H9 (cell line): Measurements from ENCODE around the gene MDGA2. TPM values are rescaled to one million over a fixed set of nuclear protein-coding genes. Genes with fewer than 3 reads are reported as not detected.

Source experiments
- DNase-seq: peaks from one replicate; pipeline ENCODE4 v3.0.0-alpha.2; 2017
- H2AFZ ChIP-seq: one replicate; pipeline ENCODE4 v1.6.1; 2013; ENCODE audit warnings: mild to moderate bottlenecking, low read length, control low read depth, moderate library complexity
- H2AK5ac ChIP-seq: 2 replicates; pipeline ENCODE4 v1.6.1; 2013; ENCODE audit warnings: low read length, control low read depth, mixed read lengths; ENCODE audit not compliant: insufficient read length
- H2BK120ac ChIP-seq: one replicate; pipeline ENCODE4 v1.6.1; 2013; ENCODE audit warnings: low read depth, mild to moderate bottlenecking, low read length, control low read depth, inconsistent platforms; ENCODE audit not compliant: poor library complexity, severe bottlenecking
- H2BK12ac ChIP-seq: 2 replicates; pipeline ENCODE4 v1.6.1; 2013; ENCODE audit warnings: low read length, control low read depth, mixed read lengths, low read depth; ENCODE audit not compliant: insufficient read length
- H2BK15ac ChIP-seq: 2 replicates; pipeline ENCODE4 v1.6.1; 2013; ENCODE audit warnings: low read depth, low read length, control low read depth
- H2BK20ac ChIP-seq: one replicate; pipeline ENCODE4 v1.6.1; 2013; ENCODE audit warnings: low read depth, mild to moderate bottlenecking, low read length, control low read depth, inconsistent platforms; ENCODE audit not compliant: poor library complexity, severe bottlenecking
- H2BK5ac ChIP-seq: 2 replicates; pipeline ENCODE4 v1.6.1; 2013; ENCODE audit warnings: low read length, control low read depth, mixed read lengths; ENCODE audit not compliant: insufficient read length
- H3K14ac ChIP-seq: 2 replicates; pipeline ENCODE4 v1.6.1; 2013; ENCODE audit warnings: low read length, control low read depth; ENCODE audit not compliant: insufficient read depth
- H3K18ac ChIP-seq: 2 replicates; pipeline ENCODE4 v1.6.1; 2013; ENCODE audit warnings: low read depth, mild to moderate bottlenecking, mixed read lengths, low read length, control low read depth; ENCODE audit not compliant: insufficient read length
- H3K23ac ChIP-seq: 2 replicates; pipeline ENCODE4 v1.6.1; 2013; ENCODE audit warnings: low read length, control low read depth, mixed read lengths, low read depth; ENCODE audit not compliant: insufficient read length
- H3K23me2 ChIP-seq: 2 replicates; pipeline ENCODE4 v1.6.1; 2013; ENCODE audit warnings: low read depth, mild to moderate bottlenecking, mixed read lengths, low read length, control low read depth; ENCODE audit not compliant: insufficient read length, poor library complexity, severe bottlenecking
- H3K27ac ChIP-seq: 2 replicates; pipeline ENCODE4 v1.5.1; 2013; ENCODE audit warnings: low read length, control low read depth, mixed read lengths, low read depth; ENCODE audit not compliant: insufficient read length
- H3K27me3 ChIP-seq: 2 replicates; pipeline ENCODE4 v1.6.1; 2013; ENCODE audit warnings: low read length, control low read depth, inconsistent platforms; ENCODE audit not compliant: insufficient read depth
- H3K4ac ChIP-seq: 2 replicates; pipeline ENCODE4 v1.6.1; 2013; ENCODE audit warnings: low read depth, mild to moderate bottlenecking, control low read depth, inconsistent platforms, low read length, moderate library complexity
- H3K4me1 ChIP-seq: 2 replicates; pipeline ENCODE4 v1.6.1; 2013; ENCODE audit warnings: low read length, control low read depth, inconsistent platforms; ENCODE audit not compliant: insufficient read depth
- H3K4me2 ChIP-seq: 2 replicates; pipeline ENCODE4 v1.6.1; 2013; ENCODE audit warnings: low read length, control low read depth, mixed read lengths; ENCODE audit not compliant: insufficient read length, insufficient read depth
- H3K56ac ChIP-seq: 2 replicates; pipeline ENCODE4 v1.6.1; 2013; ENCODE audit warnings: low read depth, mild to moderate bottlenecking, mixed read lengths, low read length, control low read depth; ENCODE audit not compliant: insufficient read length
- H3K79me1 ChIP-seq: 2 replicates; pipeline ENCODE4 v1.6.1; 2013; ENCODE audit warnings: low read depth, mild to moderate bottlenecking, moderate library complexity, low read length, control low read depth, inconsistent platforms; ENCODE audit not compliant: insufficient read depth, poor library complexity, severe bottlenecking
- H3K79me2 ChIP-seq: 2 replicates; pipeline ENCODE4 v1.6.1; 2013; ENCODE audit warnings: low read length, control low read depth, inconsistent platforms; ENCODE audit not compliant: insufficient read depth
- H3K9ac ChIP-seq: 2 replicates; pipeline ENCODE4 v1.6.1; 2013; ENCODE audit warnings: low read length, control low read depth, mixed read lengths; ENCODE audit not compliant: insufficient read length; ENCODE audit errors: extremely low read depth
- H3K9me3 ChIP-seq: one replicate; pipeline ENCODE4 v1.6.1; 2013; ENCODE audit warnings: low read depth, low read length, inconsistent platforms; ENCODE audit not compliant: control insufficient read depth
- H3T11ph ChIP-seq: one replicate; pipeline ENCODE4 v1.6.1; 2013; ENCODE audit warnings: mild to moderate bottlenecking, low read length, control low read depth, inconsistent platforms
- H4K20me1 ChIP-seq: one replicate; pipeline ENCODE4 v1.6.1; 2013; ENCODE audit not compliant: control insufficient read depth, insufficient read length, insufficient read depth
- H4K5ac ChIP-seq: 2 replicates; pipeline ENCODE4 v1.6.1; 2013; ENCODE audit warnings: low read depth, mild to moderate bottlenecking, mixed read lengths, low read length, control low read depth; ENCODE audit not compliant: insufficient read length
- H4K8ac ChIP-seq: replicated peaks from 2 replicates; pipeline ENCODE4 v1.6.1; 2013; ENCODE audit warnings: low read length, control low read depth, mixed read lengths, low read depth; ENCODE audit not compliant: insufficient read length
- H4K91ac ChIP-seq: 2 replicates; pipeline ENCODE4 v1.6.1; 2013; ENCODE audit warnings: low read depth, mild to moderate bottlenecking, moderate library complexity, mixed read lengths, low read length, control low read depth; ENCODE audit not compliant: insufficient read length
- H3K27ac Mint-ChIP-seq, 3 experiments: 2 replicates in 2 of 3; 3 replicates in 1 of 3; pipeline ENCODE4 v1.8.0; 2020 to 2021; ENCODE audit warnings: mixed read lengths in 3 of 3, mild to moderate bottlenecking in 1 of 3, moderate library complexity in 1 of 3
- H3K27me3 Mint-ChIP-seq: 2 replicates; pipeline ENCODE4 v1.8.0; 2021; ENCODE audit warnings: low read depth, mild to moderate bottlenecking, moderate library complexity, mixed read lengths
- H3K36me3 Mint-ChIP-seq, 3 experiments: 2 replicates in 2 of 3; 3 replicates in 1 of 3; pipeline ENCODE4 v1.8.0; 2020 to 2021; ENCODE audit warnings: low read depth in 3 of 3, mixed read lengths in 3 of 3; ENCODE audit not compliant: insufficient read depth in 1 of 3
- H3K4me1 Mint-ChIP-seq, 2 experiments: 2 replicates each; pipeline ENCODE4 v1.8.0; 2020; ENCODE audit warnings: mixed read lengths in 2 of 2
- H3K4me3 Mint-ChIP-seq, 2 experiments: 2 replicates in 1 of 2; 3 replicates in 1 of 2; pipeline ENCODE4 v1.8.0; 2020 to 2021; ENCODE audit warnings: mild to moderate bottlenecking in 2 of 2, mixed read lengths in 2 of 2, moderate library complexity in 1 of 2
- H3K9me3 Mint-ChIP-seq, 2 experiments: 2 replicates in 1 of 2; 3 replicates in 1 of 2; pipeline ENCODE4 v1.8.0; 2020; ENCODE audit warnings: mild to moderate bottlenecking in 2 of 2, mixed read lengths in 2 of 2, moderate library complexity in 1 of 2
- WGBS: extraction: QIAGEN DNeasy Blood & Tissue Kit; methylation state at CpG from one replicate; pipeline ENCODE4 v1.1.7; 2013; ENCODE audit warnings: missing lambda C conversion rate, low lambda C conversion rate, mixed read lengths; ENCODE audit not compliant: insufficient read length; ENCODE audit errors: extremely low coverage; 5-methylcytosine and 5-hydroxymethylcytosine counted together
- total RNA-seq: library from RNA; stranded (reverse); gene quantifications from 2 replicates; pipeline ENCODE4 v1.2.1, GENCODE V29; 2021
- TF ChIP-seq, protein P1 (sequence below): fragments of 200-600 bp; sonication (generic); conservative IDR thresholded peaks from 3 replicates; pipeline ENCODE4 v1.8.0; 2021; ENCODE audit warnings: antibody characterized with exemption, mild to moderate bottlenecking

MDGA2 gene
- total RNA-seq, 1 experiment from 2014 or later, result 1.9 TPM

DNA sequence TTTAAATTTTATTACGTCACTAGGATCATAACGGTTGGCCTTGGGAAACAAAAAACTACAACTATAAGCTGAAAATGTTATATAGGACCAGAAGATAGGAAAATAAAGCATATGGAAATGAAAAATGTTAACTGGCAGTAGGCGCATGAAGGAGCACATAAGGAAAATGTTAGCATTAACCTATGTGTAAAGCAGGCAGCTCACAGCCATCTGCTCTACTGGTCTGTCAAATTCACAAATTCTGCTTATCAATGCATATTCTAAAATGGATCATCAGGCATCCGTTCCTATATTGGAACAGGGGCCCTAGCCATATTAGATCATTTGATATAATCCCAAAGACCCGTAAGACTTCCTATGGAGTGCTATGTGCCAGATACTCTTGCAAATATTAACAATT lies 263.9 kb downstream of the MDGA2 start:
- Mint-ChIP-seq H3K27me3 (no peaks in the 10 kb centered on the region), H3K4me1 (peaks cover 0 to 3% of the 10 kb centered on the region in 2 experiments; a peak in 1 of 4 replicates)

More for the DNA sequence above, 263.9 kb downstream of the MDGA2 start:
- H3K18ac ChIP-seq, result no peak overlapping the region
- H3T11ph ChIP-seq, result no peak overlapping the region
- Mint-ChIP-seq H3K9me3 (no peaks in the 10 kb centered on the region), H3K4me3 (no peak overlapping the region), H3K27ac (no peak overlapping the region), H3K36me3 (no peaks in the 10 kb centered on the region)
- H3K23ac ChIP-seq, result no peak overlapping the region
- H2BK15ac ChIP-seq, result no peak overlapping the region
- no peak overlapping the region for H2AK5ac ChIP-seq
- H3K79me2 ChIP-seq, result no peaks in the 10 kb centered on the region
- no peak overlapping the region for H2BK120ac ChIP-seq
- no peak overlapping the region for H2BK5ac ChIP-seq
- no peak overlapping the region for H4K91ac ChIP-seq
- no peak overlapping the region for H3K56ac ChIP-seq
- no peaks in the 10 kb centered on the region for H3K27me3 ChIP-seq
- whole genome bisulfite sequencing, result no CpG with 5 or more reads among the region's 5 CpGs
- TF ChIP-seq, protein P1, sequence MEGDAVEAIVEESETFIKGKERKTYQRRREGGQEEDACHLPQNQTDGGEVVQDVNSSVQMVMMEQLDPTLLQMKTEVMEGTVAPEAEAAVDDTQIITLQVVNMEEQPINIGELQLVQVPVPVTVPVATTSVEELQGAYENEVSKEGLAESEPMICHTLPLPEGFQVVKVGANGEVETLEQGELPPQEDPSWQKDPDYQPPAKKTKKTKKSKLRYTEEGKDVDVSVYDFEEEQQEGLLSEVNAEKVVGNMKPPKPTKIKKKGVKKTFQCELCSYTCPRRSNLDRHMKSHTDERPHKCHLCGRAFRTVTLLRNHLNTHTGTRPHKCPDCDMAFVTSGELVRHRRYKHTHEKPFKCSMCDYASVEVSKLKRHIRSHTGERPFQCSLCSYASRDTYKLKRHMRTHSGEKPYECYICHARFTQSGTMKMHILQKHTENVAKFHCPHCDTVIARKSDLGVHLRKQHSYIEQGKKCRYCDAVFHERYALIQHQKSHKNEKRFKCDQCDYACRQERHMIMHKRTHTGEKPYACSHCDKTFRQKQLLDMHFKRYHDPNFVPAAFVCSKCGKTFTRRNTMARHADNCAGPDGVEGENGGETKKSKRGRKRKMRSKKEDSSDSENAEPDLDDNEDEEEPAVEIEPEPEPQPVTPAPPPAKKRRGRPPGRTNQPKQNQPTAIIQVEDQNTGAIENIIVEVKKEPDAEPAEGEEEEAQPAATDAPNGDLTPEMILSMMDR, result no peak
- no peak overlapping the region for H2BK20ac ChIP-seq
- no peak overlapping the region for H3K9ac ChIP-seq
- no peak overlapping the region for H2AFZ ChIP-seq
- no peaks in the 10 kb centered on the region for H3K79me1 ChIP-seq
- no peaks in the 10 kb centered on the region for H3K23me2 ChIP-seq
- no peak overlapping the region for H4K8ac ChIP-seq
- H3K14ac ChIP-seq, result no peak overlapping the region
- no peaks in the 10 kb centered on the region for H4K20me1 ChIP-seq
- H3K4me2 ChIP-seq, result no peak overlapping the region
- H3K4ac ChIP-seq, result no peak overlapping the region
- no peak overlapping the region for H3K27ac ChIP-seq
- no peak overlapping the region for H2BK12ac ChIP-seq
- no peak overlapping the region for H4K5ac ChIP-seq
- no peak for DNase-seq
- H3K9me3 ChIP-seq, result no peaks in the 10 kb centered on the region
- no peaks in the 10 kb centered on the region; the same call in 1 of the 2 replicates for H3K4me1 ChIP-seq
